GM23338 (cell line): Measurements from ENCODE around the gene TTC6. TPM values are rescaled to one million over a fixed set of nuclear protein-coding genes. Genes with fewer than 3 reads are reported as not detected.

ENCODE experiments used
- ATAC-seq: fragments of 200-7000 bp; cut with Tn5 transposase; 3 replicates; pipeline ENCODE4 v1.9.1; 2020
- DNase-seq: peaks from one replicate; pipeline ENCODE4 v3.0.0-alpha.2; 2015; ENCODE audit warnings: low spot score
- H2AFZ ChIP-seq: fragments of 200-600 bp; sonication (generic); 2 replicates; pipeline ENCODE4 v1.8.0; 2016; ENCODE audit warnings: antibody characterized with exemption, mild to moderate bottlenecking, moderate library complexity
- H3F3A ChIP-seq: fragments of 200-600 bp; sonication (generic); replicated peaks from 2 replicates; pipeline ENCODE4 v1.8.0; 2017; ENCODE audit warnings: antibody characterized with exemption, mixed run types, low read depth
- H3K27ac ChIP-seq: fragments of 200-600 bp; sonication (generic); 2 replicates; pipeline ENCODE4 v1.6.1; 2016; ENCODE audit warnings: low read depth
- H3K27me3 ChIP-seq: fragments of 200-600 bp; sonication (generic); 2 replicates; pipeline ENCODE4 v1.8.0; 2016; ENCODE audit warnings: mild to moderate bottlenecking, mixed run types, moderate library complexity; ENCODE audit not compliant: insufficient read depth
- H3K36me3 ChIP-seq: fragments of 200-600 bp; sonication (generic); 2 replicates; pipeline ENCODE4 v1.8.0; 2016; ENCODE audit warnings: mild to moderate bottlenecking; ENCODE audit not compliant: insufficient read depth
- H3K4me1 ChIP-seq: fragments of 200-600 bp; sonication (generic); 2 replicates; pipeline ENCODE4 v1.8.0; 2016; ENCODE audit warnings: mild to moderate bottlenecking, moderate library complexity; ENCODE audit not compliant: insufficient read depth
- H3K4me2 ChIP-seq: fragments of 200-600 bp; sonication (generic); 2 replicates; pipeline ENCODE4 v1.7.1; 2017; ENCODE audit warnings: mixed run types
- H3K4me3 ChIP-seq: fragments of 200-600 bp; sonication (generic); 2 replicates; pipeline ENCODE4 v1.6.1; 2016; ENCODE audit warnings: mixed run types
- H3K79me2 ChIP-seq: fragments of 200-600 bp; sonication (generic); replicated peaks from 2 replicates; pipeline ENCODE4 v1.8.0; 2017; ENCODE audit warnings: mild to moderate bottlenecking; ENCODE audit not compliant: insufficient read depth
- H3K9me2 ChIP-seq: fragments of 200-600 bp; sonication (generic); 2 replicates; pipeline ENCODE4 v1.8.0; 2017; ENCODE audit not compliant: insufficient read depth
- H4K20me1 ChIP-seq: fragments of 200-600 bp; sonication (generic); replicated peaks from 2 replicates; pipeline ENCODE4 v1.8.0; 2017; ENCODE audit warnings: mild to moderate bottlenecking; ENCODE audit not compliant: insufficient read depth
- H3K27ac Mint-ChIP-seq: 2 replicates; pipeline ENCODE4 v1.8.0; 2020; ENCODE audit warnings: inconsistent platforms, mild to moderate bottlenecking, moderate library complexity, mixed read lengths
- H3K27me3 Mint-ChIP-seq: 3 replicates; pipeline ENCODE4 v1.8.0; 2022; ENCODE audit warnings: low read depth, mild to moderate bottlenecking, moderate library complexity, mixed read lengths, inconsistent platforms; ENCODE audit not compliant: insufficient read depth, poor library complexity
- H3K36me3 Mint-ChIP-seq: 3 replicates; pipeline ENCODE4 v1.8.0; 2021; ENCODE audit warnings: low read depth, mild to moderate bottlenecking, inconsistent platforms, moderate library complexity, mixed read lengths
- H3K4me1 Mint-ChIP-seq: 3 replicates; pipeline ENCODE4 v1.8.0; 2020; ENCODE audit warnings: mild to moderate bottlenecking, inconsistent platforms, mixed read lengths
- H3K4me3 Mint-ChIP-seq: 3 replicates; pipeline ENCODE4 v1.8.0; 2021; ENCODE audit warnings: moderate library complexity, mild to moderate bottlenecking, inconsistent platforms, mixed read lengths
- H3K9me3 Mint-ChIP-seq: 3 replicates; pipeline ENCODE4 v1.8.0; 2020; ENCODE audit warnings: moderate library complexity, mild to moderate bottlenecking, inconsistent platforms, mixed read lengths
- ETS1 ChIP-seq: IDR thresholded peaks from 2 replicates; pipeline ENCODE4 v1.6.1; 2016; ENCODE audit warnings: antibody characterized with exemption
- EZH2 ChIP-seq: fragments of 200-600 bp; sonication (generic); IDR thresholded peaks from one replicate; pipeline ENCODE4 v1.8.0; 2017; ENCODE audit warnings: antibody characterized with exemption, mild to moderate bottlenecking, low read depth; ENCODE audit not compliant: unreplicated experiment
- JUNB ChIP-seq: IDR thresholded peaks from one replicate; pipeline ENCODE4 v1.6.1; 2016; ENCODE audit warnings: antibody characterized with exemption; ENCODE audit not compliant: unreplicated experiment
- NANOG ChIP-seq: IDR thresholded peaks from 2 replicates; pipeline ENCODE4 v1.6.1; 2016; ENCODE audit warnings: antibody characterized with exemption, borderline replicate concordance
- POLR2AphosphoS5 ChIP-seq: IDR thresholded peaks from 2 replicates; pipeline ENCODE4 v1.6.1; 2016; ENCODE audit warnings: antibody characterized with exemption, low read depth
- REST ChIP-seq: IDR thresholded peaks from one replicate; pipeline ENCODE4 v1.6.1; 2018; ENCODE audit warnings: antibody characterized with exemption; ENCODE audit not compliant: unreplicated experiment
- ZNF114 ChIP-seq: fragments of 250-450 bp; sonication (Bioruptor Pico); IDR thresholded peaks from 2 replicates; pipeline ENCODE4 v1.5.0; 2020; ENCODE audit warnings: mild to moderate bottlenecking, moderate library complexity
- ZNF462 ChIP-seq: fragments of 250-450 bp; sonication (Bioruptor Pico); IDR thresholded peaks from 2 replicates; pipeline ENCODE4 v1.5.0; 2020; ENCODE audit warnings: mild to moderate bottlenecking, moderate library complexity
- polyA plus RNA-seq: library from polyadenylated mRNA; unstranded; fragments of >200 nt; fragmentation: Nextera tagmentation; extraction: Ambion mirVana; gene quantifications from 2 replicates; pipeline ENCODE4 v1.2.1, GENCODE V29; 2016
- total RNA-seq: library from RNA; depleted of rRNA; stranded (reverse); fragments of >200 nt; shearing (Covaris generic); gene quantifications from 2 replicates; pipeline ENCODE4 v1.2.3, GENCODE V29; 2014

TTC6 gene
- total and polyA plus RNA-seq, 2 experiments from 2014 or later: 0.31 TPM; not detected in 1

- H3K9me3 Mint-ChIP-seq: no peaks in the 10 kb centered on the region
- Histone ChIP-seq H3K36me3 (no peaks in the 10 kb centered on the region), H2AFZ (no peak overlapping the region), H3K9me2 (no peaks in the 10 kb centered on the region), H4K20me1 (peaks cover 7% of the 10 kb centered on the region; the same call in 1 of the 2 replicates), H3K4me1 (peaks cover 20% of the 10 kb centered on the region), H3F3A (no peaks in the 10 kb centered on the region), H3K4me3 (no peak overlapping the region), H3K27ac (no peak overlapping the region), H3K79me2 (no peaks in the 10 kb centered on the region), H3K27me3 (peaks cover 97% of the 10 kb centered on the region), H3K4me2 (no peak overlapping the region)
- H3K4me3 Mint-ChIP-seq: no peak overlapping the region
- H3K4me1 Mint-ChIP-seq: peaks cover 9% of the 10 kb centered on the region; the same call in 2 of the 3 replicates
- ATAC-seq (no peak), DNase-seq (no peak)
- TF ChIP-seq JUNB (no peak), ZNF114 (no peak), REST (no peak), POLR2AphosphoS5 (no peak), ZNF462 (CRISPR knock-in tag) (no peak), ETS1 (no peak), NANOG (no peak), EZH2 (no peak)
- peaks cover 52% of the 10 kb centered on the region for H3K27me3 Mint-ChIP-seq
- no peak overlapping the region for H3K27ac Mint-ChIP-seq
- no peaks in the 10 kb centered on the region for H3K36me3 Mint-ChIP-seq
Observed at GRCh38 chr14:37580146-37580545, 15.3 kb upstream of the TTC6 start.
